Neural progenitor cell (in vitro differentiated cells): ENCODE measurements around the gene CDC25C.

Experiments used
- EZH2 ChIP-seq: fragments of 200-600 bp; sonication (generic); IDR thresholded peaks from 2 replicates; pipeline ENCODE4 v1.6.1; 2017; ENCODE audit warnings: antibody characterized with exemption, mild to moderate bottlenecking, moderate library complexity
- EZH2phosphoT487 ChIP-seq: fragments of 200-600 bp; sonication (generic); IDR thresholded peaks from 2 replicates; pipeline ENCODE4 v1.6.1; 2017; ENCODE audit warnings: antibody characterized with exemption
- TF ChIP-seq, protein P1 (sequence below): fragments of 200-600 bp; sonication (generic); IDR thresholded peaks from 2 replicates; pipeline ENCODE4 v1.5.1; 2017; ENCODE audit warnings: antibody characterized with exemption, mild to moderate bottlenecking

DNA sequence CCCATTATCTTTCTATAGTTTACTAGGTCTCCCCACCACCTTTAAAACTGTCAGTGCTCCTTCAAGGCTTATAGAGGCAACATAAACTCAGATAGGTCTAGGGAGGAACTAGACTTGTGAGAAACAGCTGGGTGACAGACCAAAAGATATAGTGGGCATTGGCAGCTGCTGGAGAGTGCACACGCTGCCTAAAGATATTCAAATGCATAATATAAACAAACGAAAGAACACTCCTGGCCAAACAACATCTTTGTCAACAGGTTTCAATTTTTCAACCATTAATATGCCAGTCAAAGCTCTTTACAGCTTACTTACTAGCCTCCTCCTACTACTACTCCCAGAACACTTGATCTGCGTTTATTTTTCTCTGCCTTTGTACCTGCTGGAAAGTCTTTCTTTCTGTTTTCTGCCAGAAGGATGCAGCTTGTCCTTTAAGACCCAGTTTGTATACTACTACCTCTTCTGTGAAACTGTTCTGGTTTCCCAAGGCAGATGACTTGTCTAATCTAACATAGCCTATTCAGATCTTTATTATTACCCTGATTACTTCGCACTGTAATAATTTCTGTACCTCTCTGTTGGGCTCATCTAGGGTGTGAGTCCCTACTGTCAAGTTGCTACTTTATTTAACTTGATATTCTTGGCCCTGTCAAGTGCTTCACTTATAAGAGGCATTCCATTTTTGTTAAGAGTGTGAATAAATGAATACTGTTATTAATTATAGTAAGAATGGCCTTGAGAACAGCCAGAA is 35.2 kb upstream of the CDC25C start:
- TF ChIP-seq EZH2 = no peak
- TF ChIP-seq, protein P1, sequence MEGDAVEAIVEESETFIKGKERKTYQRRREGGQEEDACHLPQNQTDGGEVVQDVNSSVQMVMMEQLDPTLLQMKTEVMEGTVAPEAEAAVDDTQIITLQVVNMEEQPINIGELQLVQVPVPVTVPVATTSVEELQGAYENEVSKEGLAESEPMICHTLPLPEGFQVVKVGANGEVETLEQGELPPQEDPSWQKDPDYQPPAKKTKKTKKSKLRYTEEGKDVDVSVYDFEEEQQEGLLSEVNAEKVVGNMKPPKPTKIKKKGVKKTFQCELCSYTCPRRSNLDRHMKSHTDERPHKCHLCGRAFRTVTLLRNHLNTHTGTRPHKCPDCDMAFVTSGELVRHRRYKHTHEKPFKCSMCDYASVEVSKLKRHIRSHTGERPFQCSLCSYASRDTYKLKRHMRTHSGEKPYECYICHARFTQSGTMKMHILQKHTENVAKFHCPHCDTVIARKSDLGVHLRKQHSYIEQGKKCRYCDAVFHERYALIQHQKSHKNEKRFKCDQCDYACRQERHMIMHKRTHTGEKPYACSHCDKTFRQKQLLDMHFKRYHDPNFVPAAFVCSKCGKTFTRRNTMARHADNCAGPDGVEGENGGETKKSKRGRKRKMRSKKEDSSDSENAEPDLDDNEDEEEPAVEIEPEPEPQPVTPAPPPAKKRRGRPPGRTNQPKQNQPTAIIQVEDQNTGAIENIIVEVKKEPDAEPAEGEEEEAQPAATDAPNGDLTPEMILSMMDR = no peak
- TF ChIP-seq EZH2phosphoT487 = no peak
